ENCODE data around the gene EFHD2. TPM values are rescaled to one million over a fixed set of nuclear protein-coding genes. Genes with fewer than 3 reads are reported as not detected.

The EFHD2 gene
- total and polyA plus RNA-seq, 2 of the 8 experiments (the other 6 are each of a cell fraction or from before 2014, with no cell fraction given), result 24.4 to 25.1 TPM

DNA sequence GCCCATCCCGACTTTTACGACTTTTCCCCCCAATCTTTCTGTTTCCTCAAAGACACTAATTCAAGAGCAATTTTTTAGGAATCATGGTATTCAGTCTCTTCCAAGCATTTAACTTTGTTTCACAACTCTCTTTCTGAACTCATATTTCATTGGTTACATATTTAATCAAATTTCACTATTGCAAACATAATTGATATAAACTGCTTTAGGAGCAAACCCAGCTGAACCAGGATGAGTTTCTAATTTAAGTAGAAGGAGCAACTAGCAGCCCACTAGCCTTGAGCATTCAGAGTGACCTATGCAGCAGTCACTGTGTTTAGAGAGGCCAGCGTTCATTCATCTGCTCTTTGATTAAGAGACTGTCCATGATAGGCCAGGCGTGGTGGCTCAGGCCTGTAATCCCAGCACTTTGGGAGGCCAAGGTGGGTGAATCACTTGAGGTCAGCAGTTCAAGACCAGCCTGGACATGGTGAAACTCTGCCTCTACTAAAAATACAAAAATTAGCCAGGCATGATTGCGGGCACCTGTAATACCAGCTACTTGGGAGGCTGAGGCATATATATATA lies 68.0 kb downstream of the EFHD2 start:
- H3K27me3 ChIP-seq (replicated peaks in 1 of 4; ENCODE audit: control insufficient read depth in 3 of 4, extremely low read depth in 1 of 4, insufficient read depth in 3 of 4, low read length in 3 of 4), result no peaks in the 10 kb centered on the region
- H2BK15ac ChIP-seq (ENCODE audit: low read length), result no peak overlapping the region
- H3K18ac ChIP-seq (ENCODE audit: extremely low read depth, low read length), result no peak overlapping the region
- H2AK5ac ChIP-seq (ENCODE audit: low read depth, low read length), result no peak overlapping the region
- no peak overlapping the region for H2BK5ac ChIP-seq (ENCODE audit: low read depth, low read length)
- no peak for FAIRE-seq
- H4K8ac ChIP-seq (ENCODE audit: extremely low read depth, insufficient read depth, low read length), result no peak overlapping the region
- H2AFZ ChIP-seq (ENCODE audit: low read length), result no peak overlapping the region
- H3K79me2 ChIP-seq (ENCODE audit: control insufficient read depth in 1 of 2, insufficient read depth in 2 of 2, low read length in 2 of 2), result no peaks in the 10 kb centered on the region
- no peak for DNase-seq (ENCODE audit: low read depth in 1 of 2, low spot score in 2 of 2)
- no peak overlapping the region for H4K91ac ChIP-seq (replicated peaks; ENCODE audit: insufficient read length, low read length)
- H3K9ac ChIP-seq (replicated peaks in 1 of 4; ENCODE audit: extremely low read depth in 1 of 4, low read depth in 3 of 4, low read length in 3 of 4), result no peak overlapping the region
- H3K79me1 ChIP-seq (ENCODE audit: low read depth, low read length), result no peaks in the 10 kb centered on the region
- no peak overlapping the region for H3K27ac ChIP-seq (ENCODE audit: low read depth, low read length)
- WGBS, 2 experiments (ENCODE audit: extremely low coverage in 1 of 2, insufficient coverage in 1 of 2, insufficient read length in 1 of 2, insufficient replicate concordance in 2 of 2, low coverage in 1 of 2, low lambda C conversion rate in 2 of 2, missing lambda C conversion rate in 1 of 2), result 90% methylated on average over 5 of the region's 5 CpGs; no CpG with 5 or more reads in 1 of the 2 experiments
- no peak overlapping the region for H3K4me3 ChIP-seq (ENCODE audit: extremely low read depth in 1 of 4, insufficient read depth in 2 of 4, low read depth in 3 of 4, low read length in 4 of 4)
- CTCF ChIA-PET (ENCODE audit: partially characterized antibody), result interaction anchor here (0.9 kb wide), 1 partner anchor 22 kb away, joined by 4 read pairs; no protein-coding TSS in a partner anchor
- no peaks in the 10 kb centered on the region for H3K9me3 ChIP-seq (ENCODE audit: insufficient read depth in 2 of 2, low read depth in 1 of 2, low read length in 1 of 2)
- H3K23ac ChIP-seq (ENCODE audit: insufficient read length), result no peak overlapping the region
- no peak overlapping the region for H2BK120ac ChIP-seq (replicated peaks; ENCODE audit: low read depth, low read length)
- H3K36me3 ChIP-seq (ENCODE audit: control insufficient read depth in 2 of 4, insufficient read depth in 4 of 4, low read length in 3 of 4), result no peaks in the 10 kb centered on the region
- no peak overlapping the region for H2BK20ac ChIP-seq (ENCODE audit: low read length)
- H3K23me2 ChIP-seq (ENCODE audit: low read depth, low read length), result no peaks in the 10 kb centered on the region
- peaks cover 0 to 3% of the 10 kb centered on the region in 2 experiments for H4K20me1 ChIP-seq (replicated peaks in 1 of 2; ENCODE audit: control insufficient read depth in 1 of 2, insufficient read depth in 2 of 2, low read length in 2 of 2)
- H3K4me2 ChIP-seq (ENCODE audit: insufficient read depth in 1 of 2, low read depth in 2 of 2, low read length in 2 of 2), result no peak overlapping the region
- no peak overlapping the region for H4K5ac ChIP-seq (ENCODE audit: insufficient read length, low read depth, low read length)
- no peak overlapping the region for H2BK12ac ChIP-seq (ENCODE audit: low read depth, low read length)
- no peak overlapping the region for H3K56ac ChIP-seq (replicated peaks; ENCODE audit: insufficient read length, low read depth, low read length)
- no peak overlapping the region for H3K4ac ChIP-seq (replicated peaks; ENCODE audit: insufficient read length, low read depth, low read length)
- POLR2A ChIA-PET (ENCODE audit: partially characterized antibody), result no interaction called here
- no peak overlapping the region for H3K14ac ChIP-seq (ENCODE audit: insufficient read length)
- H3K4me1 ChIP-seq (replicated peaks in 1 of 4; ENCODE audit: control insufficient read depth in 3 of 4, insufficient read depth in 4 of 4, low read length in 3 of 4), result no peaks in the 10 kb centered on the region; a peak in 1 of 7 replicates
- TF ChIP-seq, protein P1, sequence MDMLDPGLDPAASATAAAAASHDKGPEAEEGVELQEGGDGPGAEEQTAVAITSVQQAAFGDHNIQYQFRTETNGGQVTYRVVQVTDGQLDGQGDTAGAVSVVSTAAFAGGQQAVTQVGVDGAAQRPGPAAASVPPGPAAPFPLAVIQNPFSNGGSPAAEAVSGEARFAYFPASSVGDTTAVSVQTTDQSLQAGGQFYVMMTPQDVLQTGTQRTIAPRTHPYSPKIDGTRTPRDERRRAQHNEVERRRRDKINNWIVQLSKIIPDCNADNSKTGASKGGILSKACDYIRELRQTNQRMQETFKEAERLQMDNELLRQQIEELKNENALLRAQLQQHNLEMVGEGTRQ (IDR thresholded peaks at IDR 0.05; ENCODE audit: low read length), result no peak
- TF ChIP-seq BACH1 (IDR thresholded peaks at IDR 0.05; ENCODE audit: low read length), result no peak
- no peak for TF ChIP-seq RFX5 (IDR thresholded peaks at IDR 0.05; ENCODE audit: borderline replicate concordance, low read depth, low read length)
- no peak for TF ChIP-seq GTF2F1 (IDR thresholded peaks at IDR 0.05; ENCODE audit: borderline replicate concordance, low read depth, low read length)
- no peak for TF ChIP-seq EP300 (IDR thresholded peaks at IDR 0.05; ENCODE audit: borderline replicate concordance in 1 of 2, low read depth in 2 of 2, low read length in 2 of 2)
- TF ChIP-seq NRF1 (IDR thresholded peaks at IDR 0.05; ENCODE audit: low read depth, low read length), result no peak
- no peak for TF ChIP-seq KDM1A (IDR thresholded peaks at IDR 0.05; ENCODE audit: borderline replicate concordance, low read length)
- TF ChIP-seq BRCA1 (IDR thresholded peaks at IDR 0.05; ENCODE audit: low read depth, low read length), result no peak
- no peak for TF ChIP-seq MAX (IDR thresholded peaks at IDR 0.05)
- TF ChIP-seq CBX8 (IDR thresholded peaks at IDR 0.05; ENCODE audit: borderline replicate concordance, low read depth, low read length), result no peak
- no peak for TF ChIP-seq SUZ12 (IDR thresholded peaks at IDR 0.05; ENCODE audit: low read length)
- TF ChIP-seq ZNF274 (IDR thresholded peaks at IDR 0.05; ENCODE audit: borderline replicate concordance, extremely low read depth, low read length), result no peak
- no peak for TF ChIP-seq TBP (IDR thresholded peaks at IDR 0.05; ENCODE audit: low read depth, low read length)

Measured in H1 (cell line).